ELR (cell line): ENCODE data around the gene MYH15.
A peak's percentile ranks its signal among the peaks of the same experiment; 100 is the strongest.

Experiments used
- DNase-seq: peaks from one replicate; pipeline ENCODE4 v3.0.0-alpha.2; 2015; ENCODE audit warnings: low read depth

The MYH15 gene

DNA sequence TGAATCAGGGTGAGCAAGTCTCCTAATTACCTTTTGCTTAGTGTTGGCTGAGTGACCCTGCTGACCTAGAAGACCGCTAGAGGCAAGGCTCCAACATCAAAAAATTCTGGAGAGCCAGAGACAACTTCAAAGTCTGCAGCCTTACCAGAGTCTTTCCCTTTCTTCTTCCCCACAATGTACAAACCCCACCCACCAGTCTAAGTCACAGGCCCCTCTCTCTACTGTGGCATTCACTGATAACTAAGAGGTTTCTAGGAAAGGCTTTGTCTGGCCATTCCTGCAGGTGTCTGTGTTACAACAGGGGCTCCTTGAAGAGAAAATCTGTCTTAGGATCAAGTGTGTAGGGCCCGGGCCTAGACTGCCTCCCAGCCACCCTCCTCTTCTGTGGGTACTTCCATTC lies 525 bp downstream of the MYH15 start:
- no peak for DNase-seq

DNA sequence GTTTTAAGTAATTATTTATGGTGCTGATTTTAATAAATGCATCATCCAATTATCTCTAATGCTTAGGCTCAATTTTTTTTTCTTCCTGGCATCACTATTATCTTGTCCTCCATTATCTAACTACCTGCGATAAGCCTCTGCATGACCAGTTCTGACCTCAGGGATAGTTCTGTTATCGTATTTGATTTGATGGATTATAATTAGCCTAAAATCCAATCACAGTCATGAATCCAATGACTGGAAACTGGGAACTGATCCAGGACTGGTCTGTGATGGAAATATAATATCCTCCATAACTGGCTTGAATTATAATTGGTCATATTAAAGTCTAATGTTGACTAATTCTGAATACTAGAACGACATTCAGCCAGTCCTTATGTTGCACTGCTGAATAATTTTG lies 1.1 kb downstream of the MYH15 start:
- DNase-seq: no peak

- DNase-seq: no peak
Measured at GRCh38 chr3:108507902-108508301, 2.5 kb downstream of the MYH15 start.

DNA sequence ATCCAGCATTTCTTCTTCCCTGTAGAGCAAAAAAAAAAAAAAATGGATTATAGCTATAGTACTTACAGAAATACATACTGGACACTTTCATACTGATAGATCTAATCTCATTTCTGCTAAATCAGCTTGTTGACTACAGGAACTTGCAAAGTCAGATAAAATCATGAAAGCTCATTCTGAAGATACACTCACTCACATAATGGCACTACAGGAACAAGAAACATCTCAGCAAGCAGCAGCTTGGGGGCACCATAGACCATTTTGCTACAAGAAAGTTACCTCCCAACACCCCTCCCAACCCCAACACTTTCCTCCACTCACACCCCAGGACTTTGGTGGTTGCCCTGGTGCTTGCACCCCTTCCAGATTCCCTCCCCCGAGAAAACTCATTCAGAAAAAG lies 4.6 kb downstream of the MYH15 start:
- DNase-seq: no peak

DNA sequence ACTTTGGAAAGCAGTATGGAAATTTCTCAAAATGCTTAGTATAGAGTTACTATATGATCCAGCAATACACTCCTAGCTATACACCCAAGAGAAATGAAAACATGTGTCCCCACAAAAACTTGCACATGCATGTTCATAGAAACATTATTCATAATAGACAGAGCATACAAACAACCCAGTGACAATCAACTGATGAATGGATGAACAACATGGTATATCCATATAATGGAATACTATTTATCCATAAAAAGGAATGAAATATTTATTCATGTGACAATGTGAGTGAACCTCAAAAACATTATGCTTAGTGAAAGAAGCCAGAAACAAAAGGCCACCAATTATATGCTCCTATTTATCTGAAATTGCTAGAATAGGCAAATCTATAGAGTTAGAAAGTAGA lies 6.7 kb downstream of the MYH15 start:
- no peak for DNase-seq

GRCh38 chr3:108501535-108501934 lies 8.9 kb downstream of the MYH15 start:
- DNase-seq: peak; percentile 32

- DNase-seq: peak; percentile 40
Measured at GRCh38 chr3:108500728-108501127, 9.7 kb downstream of the MYH15 start.

- DNase-seq: no peak
Measured at GRCh38 chr3:108497271-108497670, 13.1 kb downstream of the MYH15 start.

DNA sequence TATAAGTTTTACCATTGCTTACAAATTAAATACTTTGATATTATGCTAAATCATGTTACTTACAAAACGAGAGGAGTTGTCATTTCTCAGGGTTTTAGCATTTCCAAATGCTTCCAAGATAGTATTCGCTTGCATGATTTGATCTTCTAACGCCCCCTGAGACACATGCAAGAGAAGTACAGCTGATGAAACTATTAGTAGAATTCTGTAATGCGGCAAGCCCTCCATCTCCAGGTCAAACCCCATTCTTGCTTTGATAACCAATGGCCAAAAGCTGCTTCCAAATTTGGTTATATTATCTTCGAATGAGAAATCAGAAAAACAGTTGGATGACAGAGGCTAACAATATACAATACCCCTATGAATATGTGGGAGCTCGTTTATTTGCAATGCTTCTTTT lies 14.7 kb downstream of the MYH15 start:
- no peak for DNase-seq

DNA sequence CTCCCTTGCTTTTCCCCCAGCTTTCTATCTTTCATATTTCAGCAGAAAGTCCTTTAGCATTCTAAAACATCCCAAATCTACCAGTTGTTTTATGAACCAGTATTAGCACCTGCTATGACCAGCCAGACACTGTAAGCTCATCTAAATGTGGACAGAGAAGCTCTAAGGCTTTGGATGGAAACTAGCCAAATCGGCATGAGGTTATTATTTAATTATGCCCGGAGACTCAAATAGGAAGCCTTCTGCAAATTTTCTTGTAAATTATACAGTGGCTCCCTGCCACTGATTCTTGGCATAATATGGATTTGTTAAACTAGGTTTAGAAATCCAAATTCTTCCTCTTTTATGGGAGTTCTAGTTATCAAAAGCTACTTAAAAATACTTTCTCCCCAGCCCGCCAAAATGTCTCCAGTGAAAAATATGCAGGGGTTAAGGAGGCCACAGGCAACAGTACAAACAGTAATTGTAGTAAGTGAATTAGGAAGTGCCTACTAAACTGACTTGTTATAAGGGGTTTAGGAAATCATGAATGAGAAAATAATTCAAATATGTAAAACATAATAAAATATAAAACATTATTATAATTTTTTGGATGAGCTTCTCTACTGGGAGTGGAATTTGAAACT lies 15.4 kb downstream of the MYH15 start:
- DNase-seq: no peak

DNA sequence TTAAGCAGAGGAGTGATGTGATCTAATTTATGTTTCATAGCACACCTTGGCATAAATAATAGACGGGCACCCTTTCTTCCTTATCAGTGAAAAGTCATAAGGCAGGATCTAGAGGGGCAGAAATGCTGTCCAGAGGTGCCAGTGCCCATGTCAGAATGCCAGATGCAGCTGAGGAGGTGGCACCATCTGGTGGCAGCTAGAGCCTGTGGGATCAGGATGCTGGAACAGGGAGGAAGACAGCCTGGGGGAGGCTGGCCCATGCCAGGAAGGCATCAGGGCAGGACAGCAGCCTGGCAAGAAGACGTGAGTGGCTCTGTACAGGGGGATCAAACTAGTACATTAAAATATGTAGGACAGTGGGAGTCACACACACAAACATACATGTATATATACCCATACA lies 16.5 kb downstream of the MYH15 start:
- peak; percentile 44 for DNase-seq

- DNase-seq: no peak
Measured at GRCh38 chr3:108491456-108491855, 18.9 kb downstream of the MYH15 start.

DNA sequence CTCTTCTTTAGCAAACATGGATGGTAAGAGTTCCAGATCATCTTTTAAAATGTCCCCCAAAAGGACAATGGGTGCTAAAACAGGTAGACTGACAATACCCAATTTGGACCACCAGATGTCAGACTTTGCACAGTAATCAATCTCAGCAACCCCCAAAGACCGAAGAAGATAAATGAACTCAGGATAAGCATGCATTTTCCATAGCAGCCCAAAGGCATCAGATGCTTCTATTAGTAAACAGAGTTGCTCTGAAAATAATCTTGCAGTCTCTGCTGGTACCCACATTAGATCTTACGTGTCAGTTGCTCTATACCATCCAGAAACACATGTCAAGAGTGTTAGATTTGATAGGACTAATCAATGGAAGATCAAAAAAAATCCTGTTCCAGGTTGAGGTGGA lies 20.6 kb downstream of the MYH15 start:
- peak; percentile 68 for DNase-seq

DNA sequence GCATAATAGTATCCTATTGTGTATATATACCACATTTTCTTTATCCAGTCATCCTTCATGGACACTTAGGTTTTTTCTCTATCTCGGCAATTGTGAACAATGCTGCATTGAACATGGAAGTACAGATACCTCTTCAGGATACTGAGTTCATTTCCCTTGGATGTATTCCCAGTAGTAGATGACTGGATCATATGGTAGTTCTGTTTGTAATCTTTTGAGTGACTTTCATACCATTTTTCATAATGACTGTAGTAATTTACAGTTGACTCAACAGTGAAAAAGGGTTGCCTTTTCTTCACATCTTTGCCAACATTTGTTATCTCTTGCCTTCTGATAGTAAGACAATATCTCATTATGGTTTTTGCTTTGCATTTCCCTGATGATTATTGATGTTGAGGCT lies 21.8 kb downstream of the MYH15 start:
- DNase-seq: peak; percentile 85

DNA sequence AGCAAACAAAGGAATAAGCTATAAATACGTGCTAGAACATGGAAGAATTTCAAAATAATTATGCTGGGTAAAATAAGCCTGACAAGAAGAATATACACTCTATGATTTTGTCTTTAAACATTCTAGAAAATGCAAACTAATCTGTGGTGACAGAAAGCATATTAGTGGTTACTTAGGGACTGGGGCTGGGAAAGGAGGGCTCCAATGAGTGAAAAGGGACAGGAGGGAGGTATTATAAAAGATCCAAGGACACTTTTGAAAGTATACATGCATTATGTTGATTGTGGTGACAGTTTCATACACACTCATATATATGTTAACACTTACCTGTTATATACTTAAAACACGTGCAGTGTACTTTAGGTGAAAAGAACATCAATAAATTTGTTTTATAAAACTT lies 23.0 kb downstream of the MYH15 start:
- DNase-seq: no peak

DNA sequence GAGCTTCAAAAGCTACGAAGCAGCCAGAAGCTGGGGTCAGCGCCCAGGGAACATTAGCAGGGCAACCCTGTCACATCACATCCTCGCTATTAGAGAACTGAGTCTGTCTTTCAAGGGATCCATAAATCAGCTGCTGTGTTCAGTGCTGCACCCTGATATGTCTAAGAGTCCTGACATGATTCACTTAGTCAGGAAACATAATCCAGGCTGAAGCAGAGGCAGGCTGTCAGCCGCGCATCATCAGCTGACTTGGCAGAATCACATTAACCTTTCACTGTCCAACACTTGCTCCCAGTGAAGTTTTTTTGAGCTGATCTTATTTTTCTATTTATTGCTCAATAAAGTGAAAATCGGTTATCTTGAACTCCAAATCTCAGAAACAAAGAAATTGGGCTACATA lies 23.5 kb downstream of the MYH15 start:
- peak; percentile 67 for DNase-seq

GRCh38 chr3:108486338-108486737 lies 24.1 kb downstream of the MYH15 start:
- no peak for DNase-seq

- DNase-seq: no peak
Measured at GRCh38 chr3:108485146-108485545, 25.2 kb downstream of the MYH15 start.

- DNase-seq: no peak
Measured at GRCh38 chr3:108479224-108479623, 31.2 kb downstream of the MYH15 start.

DNA sequence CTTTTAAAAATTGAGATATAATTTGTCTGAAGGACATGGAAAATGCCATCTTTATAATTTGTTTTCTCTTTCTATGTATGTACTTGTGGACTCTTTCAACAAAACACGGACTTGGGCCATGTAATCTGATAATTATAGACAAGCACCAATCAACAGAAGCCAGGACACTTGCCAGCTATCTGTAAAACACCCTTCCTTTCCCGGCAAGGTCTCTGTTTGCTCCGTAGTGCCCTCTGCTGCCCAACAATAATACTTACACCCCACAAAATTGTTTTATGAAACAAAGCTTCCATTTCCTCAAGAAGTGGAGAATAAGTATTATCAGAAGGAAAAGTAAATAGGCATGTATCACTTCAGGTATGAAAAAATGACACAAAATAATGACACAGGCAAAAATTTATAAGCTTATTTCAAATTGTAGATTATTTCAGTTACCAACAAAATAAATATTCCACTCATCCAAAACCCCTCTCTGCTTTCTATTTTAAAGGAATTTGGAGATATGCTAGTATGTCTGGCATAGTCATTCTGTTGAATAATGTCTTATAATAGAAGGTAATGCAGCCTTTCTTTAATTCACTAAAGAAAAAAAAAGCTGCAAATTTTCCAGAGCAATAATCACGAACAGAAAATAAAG lies 32.8 kb downstream of the MYH15 start:
- DNase-seq: peak; percentile 78

GRCh38 chr3:108475220-108475782 lies 35.1 kb downstream of the MYH15 start:
- DNase-seq: no peak

- peak; percentile 53 for DNase-seq
Measured at GRCh38 chr3:108474581-108474980, 35.8 kb downstream of the MYH15 start.

DNA sequence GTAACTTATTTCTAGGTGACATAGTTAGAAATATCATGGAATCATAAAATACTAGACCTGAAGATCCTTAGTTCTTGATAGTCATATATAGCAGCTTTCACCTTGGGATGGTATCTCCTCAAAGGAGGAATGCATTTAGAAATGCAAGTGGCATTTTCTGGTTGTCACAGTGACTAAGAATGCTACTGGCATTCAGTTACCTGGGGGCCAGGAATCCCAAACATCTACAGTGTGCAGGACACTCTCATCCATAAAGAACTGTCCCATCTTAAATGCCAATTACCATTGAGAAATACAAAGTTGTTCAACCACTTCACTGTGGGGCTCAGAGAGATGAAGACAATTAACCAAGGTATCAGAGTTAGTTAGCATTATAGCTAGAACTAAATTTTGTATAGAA lies 36.7 kb downstream of the MYH15 start:
- no peak for DNase-seq
